SK-N-SH treated with all-trans-retinoic acid at 6 μM for 48 hours (cell line): ENCODE results near the gene HHIPL1.

Source experiments
- ATAC-seq: fragments of 200-7000 bp; cut with Tn5 transposase; 3 replicates; pipeline ENCODE4 v1.9.1; 2020; ENCODE audit warnings: mild to moderate bottlenecking, moderate library complexity
- BACH2 ChIP-seq: fragments of 250-450 bp; sonication (Bioruptor Pico); IDR thresholded peaks from 2 replicates; pipeline ENCODE4 v1.9.0; 2021; ENCODE audit warnings: mild to moderate bottlenecking, borderline replicate concordance
- CSDC2 ChIP-seq: fragments of 250-450 bp; sonication (Bioruptor Pico); IDR thresholded peaks from 2 replicates; pipeline ENCODE4 v1.5.0; 2020; ENCODE audit warnings: mild to moderate bottlenecking, moderate library complexity
- ESRRG ChIP-seq: fragments of 250-450 bp; sonication (Bioruptor Pico); IDR thresholded peaks from 2 replicates; pipeline ENCODE4 v1.6.1; 2021; ENCODE audit warnings: mild to moderate bottlenecking
- GLIS3 ChIP-seq: fragments of 250-450 bp; sonication (Bioruptor Pico); IDR thresholded peaks from 2 replicates; pipeline ENCODE4 v1.5.0; 2020; ENCODE audit warnings: mild to moderate bottlenecking, moderate library complexity
- ISL1 ChIP-seq: fragments of 250-450 bp; sonication (Bioruptor Pico); IDR thresholded peaks from 2 replicates; pipeline ENCODE4 v2.1.2; 2022; ENCODE audit warnings: mild to moderate bottlenecking, moderate library complexity
- OSR1 ChIP-seq: fragments of 250-450 bp; sonication (Bioruptor Pico); IDR thresholded peaks from 2 replicates; pipeline ENCODE4 v1.8.0; 2022; ENCODE audit warnings: moderate library complexity, mild to moderate bottlenecking, inconsistent platforms
- PPARA ChIP-seq: fragments of 250-450 bp; sonication (Bioruptor Pico); IDR thresholded peaks from 2 replicates; pipeline ENCODE4 v1.5.0; 2020; ENCODE audit warnings: mild to moderate bottlenecking, borderline replicate concordance
- RARB ChIP-seq: fragments of 250-450 bp; sonication (Bioruptor Pico); IDR thresholded peaks from 2 replicates; pipeline ENCODE4 v1.8.0; 2021; ENCODE audit warnings: mild to moderate bottlenecking, moderate library complexity
- SNAI2 ChIP-seq: fragments of 250-450 bp; sonication (Bioruptor Pico); IDR thresholded peaks from 2 replicates; pipeline ENCODE4 v1.5.0; 2020; ENCODE audit warnings: mild to moderate bottlenecking, moderate library complexity
- TCF4 ChIP-seq: fragments of 250-450 bp; sonication (Bioruptor Pico); IDR thresholded peaks from 2 replicates; pipeline ENCODE4 v1.8.0; 2021; ENCODE audit warnings: mild to moderate bottlenecking, moderate library complexity, borderline replicate concordance
- TOX ChIP-seq: fragments of 250-450 bp; sonication (Bioruptor Pico); IDR thresholded peaks from 2 replicates; pipeline ENCODE4 v1.8.0; 2021; ENCODE audit warnings: mild to moderate bottlenecking, moderate library complexity, borderline replicate concordance
- ZFP3 ChIP-seq: fragments of 250-450 bp; sonication (Bioruptor Pico); IDR thresholded peaks from 2 replicates; pipeline ENCODE4 v1.5.0; 2020; ENCODE audit warnings: mild to moderate bottlenecking, moderate library complexity
- ZFP30 ChIP-seq: fragments of 450-650 bp; formaldehyde crosslinking; IDR thresholded peaks from 2 replicates; pipeline ENCODE4 v1.5.0; 2022; ENCODE audit warnings: mild to moderate bottlenecking, moderate library complexity
- ZNF70 ChIP-seq: fragments of 450-650 bp; formaldehyde crosslinking; IDR thresholded peaks from 2 replicates; pipeline ENCODE4 v1.5.0; 2020; ENCODE audit warnings: mild to moderate bottlenecking, moderate library complexity
- ZNF8 ChIP-seq: fragments of 450-650 bp; formaldehyde crosslinking; IDR thresholded peaks from 2 replicates; pipeline ENCODE4 v1.5.0; 2020; ENCODE audit warnings: mild to moderate bottlenecking, moderate library complexity
- TF ChIP-seq, protein P1 (sequence below): fragments of 250-450 bp; sonication (Bioruptor Pico); IDR thresholded peaks from 2 replicates; pipeline ENCODE4 v1.5.0; 2020; ENCODE audit warnings: mild to moderate bottlenecking, moderate library complexity
- TF ChIP-seq, protein P2 (sequence below): fragments of 250-450 bp; sonication (Bioruptor Pico); IDR thresholded peaks from 2 replicates; pipeline ENCODE4 v1.8.0; 2021; ENCODE audit warnings: low read depth, mild to moderate bottlenecking, moderate library complexity, borderline replicate concordance
- TF ChIP-seq, protein P3 (sequence below): fragments of 250-450 bp; sonication (Bioruptor Pico); IDR thresholded peaks from 2 replicates; pipeline ENCODE4 v1.8.0; 2020; ENCODE audit warnings: mild to moderate bottlenecking, moderate library complexity, borderline replicate concordance
- TF ChIP-seq, protein P4 (sequence below): fragments of 250-450 bp; sonication (Bioruptor Pico); IDR thresholded peaks from 2 replicates; pipeline ENCODE4 v1.5.1; 2021; ENCODE audit warnings: mild to moderate bottlenecking, moderate library complexity

The HHIPL1 gene

DNA sequence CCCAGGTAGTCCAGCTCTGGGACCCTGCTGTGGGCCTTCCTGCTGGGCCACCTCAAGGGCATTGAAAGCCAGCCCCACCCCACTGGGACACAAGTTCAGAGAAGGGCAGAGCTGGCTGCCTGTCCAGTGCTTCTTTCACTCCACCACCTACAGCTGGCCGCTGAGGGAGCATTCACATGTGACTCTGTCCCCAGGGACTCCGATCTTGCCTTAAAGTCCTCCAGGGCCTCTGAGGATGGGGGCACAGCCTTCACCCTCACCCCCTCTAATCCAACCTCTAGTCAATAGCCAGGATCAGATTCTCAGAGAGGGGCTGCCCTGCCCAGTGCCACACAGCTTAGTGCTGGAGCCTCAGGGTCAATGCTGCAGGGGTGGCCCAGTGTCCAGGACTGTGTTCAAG, 34.2 kb downstream of the HHIPL1 start (continued):
- TF ChIP-seq, protein P1, sequence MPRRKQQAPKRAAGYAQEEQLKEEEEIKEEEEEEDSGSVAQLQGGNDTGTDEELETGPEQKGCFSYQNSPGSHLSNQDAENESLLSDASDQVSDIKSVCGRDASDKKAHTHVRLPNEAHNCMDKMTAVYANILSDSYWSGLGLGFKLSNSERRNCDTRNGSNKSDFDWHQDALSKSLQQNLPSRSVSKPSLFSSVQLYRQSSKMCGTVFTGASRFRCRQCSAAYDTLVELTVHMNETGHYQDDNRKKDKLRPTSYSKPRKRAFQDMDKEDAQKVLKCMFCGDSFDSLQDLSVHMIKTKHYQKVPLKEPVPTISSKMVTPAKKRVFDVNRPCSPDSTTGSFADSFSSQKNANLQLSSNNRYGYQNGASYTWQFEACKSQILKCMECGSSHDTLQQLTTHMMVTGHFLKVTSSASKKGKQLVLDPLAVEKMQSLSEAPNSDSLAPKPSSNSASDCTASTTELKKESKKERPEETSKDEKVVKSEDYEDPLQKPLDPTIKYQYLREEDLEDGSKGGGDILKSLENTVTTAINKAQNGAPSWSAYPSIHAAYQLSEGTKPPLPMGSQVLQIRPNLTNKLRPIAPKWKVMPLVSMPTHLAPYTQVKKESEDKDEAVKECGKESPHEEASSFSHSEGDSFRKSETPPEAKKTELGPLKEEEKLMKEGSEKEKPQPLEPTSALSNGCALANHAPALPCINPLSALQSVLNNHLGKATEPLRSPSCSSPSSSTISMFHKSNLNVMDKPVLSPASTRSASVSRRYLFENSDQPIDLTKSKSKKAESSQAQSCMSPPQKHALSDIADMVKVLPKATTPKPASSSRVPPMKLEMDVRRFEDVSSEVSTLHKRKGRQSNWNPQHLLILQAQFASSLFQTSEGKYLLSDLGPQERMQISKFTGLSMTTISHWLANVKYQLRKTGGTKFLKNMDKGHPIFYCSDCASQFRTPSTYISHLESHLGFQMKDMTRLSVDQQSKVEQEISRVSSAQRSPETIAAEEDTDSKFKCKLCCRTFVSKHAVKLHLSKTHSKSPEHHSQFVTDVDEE (CRISPR knock-in tag), result no peak
- TF ChIP-seq ZNF70 (CRISPR knock-in tag) (no peak), ESRRG (CRISPR knock-in tag) (no peak), SNAI2 (CRISPR knock-in tag) (no peak)
- TF ChIP-seq, protein P2, sequence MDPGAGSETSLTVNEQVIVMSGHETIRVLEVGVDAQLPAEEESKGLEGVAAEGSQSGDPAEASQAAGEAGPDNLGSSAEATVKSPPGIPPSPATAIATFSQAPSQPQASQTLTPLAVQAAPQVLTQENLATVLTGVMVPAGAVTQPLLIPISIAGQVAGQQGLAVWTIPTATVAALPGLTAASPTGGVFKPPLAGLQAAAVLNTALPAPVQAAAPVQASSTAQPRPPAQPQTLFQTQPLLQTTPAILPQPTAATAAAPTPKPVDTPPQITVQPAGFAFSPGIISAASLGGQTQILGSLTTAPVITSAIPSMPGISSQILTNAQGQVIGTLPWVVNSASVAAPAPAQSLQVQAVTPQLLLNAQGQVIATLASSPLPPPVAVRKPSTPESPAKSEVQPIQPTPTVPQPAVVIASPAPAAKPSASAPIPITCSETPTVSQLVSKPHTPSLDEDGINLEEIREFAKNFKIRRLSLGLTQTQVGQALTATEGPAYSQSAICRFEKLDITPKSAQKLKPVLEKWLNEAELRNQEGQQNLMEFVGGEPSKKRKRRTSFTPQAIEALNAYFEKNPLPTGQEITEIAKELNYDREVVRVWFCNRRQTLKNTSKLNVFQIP (CRISPR knock-in tag), result no peak

DNA sequence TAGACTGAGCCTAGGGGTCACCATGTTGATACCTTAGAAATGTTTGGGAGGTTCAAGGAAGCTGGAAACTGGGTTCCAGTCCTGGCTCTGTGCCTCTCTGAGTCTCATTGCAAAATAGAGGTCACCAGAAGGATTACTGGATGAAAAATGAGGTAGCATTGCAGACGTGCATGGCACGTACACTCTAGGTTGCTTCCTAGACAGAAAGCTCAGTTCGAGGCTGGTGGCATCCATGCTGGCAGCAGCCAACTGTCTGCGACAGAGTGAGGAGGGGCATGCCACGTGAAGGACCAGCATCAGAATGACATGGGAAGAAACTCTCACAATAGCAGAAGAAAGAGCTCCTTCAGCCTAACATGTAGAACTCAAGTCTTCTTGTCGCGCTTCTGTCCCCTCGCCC, 34.6 kb downstream of the HHIPL1 start:
- TF ChIP-seq CSDC2 (CRISPR knock-in tag) (no peak), TCF4 (CRISPR knock-in tag) (no peak), ISL1 (CRISPR knock-in tag) (no peak), ESRRG (CRISPR knock-in tag) (no peak), ZNF8 (CRISPR knock-in tag) (no peak), SNAI2 (CRISPR knock-in tag) (no peak), ZFP3 (CRISPR knock-in tag) (no peak), PPARA (CRISPR knock-in tag) (no peak), GLIS3 (CRISPR knock-in tag) (no peak), BACH2 (CRISPR knock-in tag) (no peak), ZNF70 (CRISPR knock-in tag) (no peak), RARB (CRISPR knock-in tag) (no peak), ZFP30 (CRISPR knock-in tag) (no peak)
- TF ChIP-seq, protein P3, sequence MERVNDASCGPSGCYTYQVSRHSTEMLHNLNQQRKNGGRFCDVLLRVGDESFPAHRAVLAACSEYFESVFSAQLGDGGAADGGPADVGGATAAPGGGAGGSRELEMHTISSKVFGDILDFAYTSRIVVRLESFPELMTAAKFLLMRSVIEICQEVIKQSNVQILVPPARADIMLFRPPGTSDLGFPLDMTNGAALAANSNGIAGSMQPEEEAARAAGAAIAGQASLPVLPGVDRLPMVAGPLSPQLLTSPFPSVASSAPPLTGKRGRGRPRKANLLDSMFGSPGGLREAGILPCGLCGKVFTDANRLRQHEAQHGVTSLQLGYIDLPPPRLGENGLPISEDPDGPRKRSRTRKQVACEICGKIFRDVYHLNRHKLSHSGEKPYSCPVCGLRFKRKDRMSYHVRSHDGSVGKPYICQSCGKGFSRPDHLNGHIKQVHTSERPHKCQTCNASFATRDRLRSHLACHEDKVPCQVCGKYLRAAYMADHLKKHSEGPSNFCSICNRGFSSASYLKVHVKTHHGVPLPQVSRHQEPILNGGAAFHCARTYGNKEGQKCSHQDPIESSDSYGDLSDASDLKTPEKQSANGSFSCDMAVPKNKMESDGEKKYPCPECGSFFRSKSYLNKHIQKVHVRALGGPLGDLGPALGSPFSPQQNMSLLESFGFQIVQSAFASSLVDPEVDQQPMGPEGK (CRISPR knock-in tag), result no peak
- TF ChIP-seq, protein P2 (CRISPR knock-in tag), result no peak
- TF ChIP-seq, all 23 proteins: peak for 0
- ATAC-seq, result no peak

DNA sequence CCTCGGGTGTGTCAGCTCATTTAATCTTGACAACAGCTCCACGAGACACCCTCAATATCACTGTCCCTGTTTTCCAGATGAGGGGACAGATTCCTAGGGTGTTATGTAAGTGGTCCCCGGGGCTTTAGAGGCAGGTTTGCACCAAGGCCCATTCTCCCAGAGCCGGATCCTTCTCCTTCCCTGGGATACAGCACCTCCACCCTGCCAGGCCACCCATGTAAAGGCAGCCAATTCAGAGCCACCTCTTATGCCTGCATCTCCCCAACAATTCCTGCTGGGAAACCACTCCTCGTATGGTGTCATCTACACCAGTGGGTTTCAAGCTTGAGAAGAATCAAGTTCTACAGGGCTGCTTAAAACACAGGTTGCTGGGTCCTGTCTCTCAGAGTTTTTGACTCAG, 35.1 kb downstream of the HHIPL1 start:
- no peak for ATAC-seq
- TF ChIP-seq TCF4 (CRISPR knock-in tag) (no peak), ZNF70 (CRISPR knock-in tag) (no peak), SNAI2 (CRISPR knock-in tag) (no peak), TOX (no peak), GLIS3 (CRISPR knock-in tag) (no peak), RARB (CRISPR knock-in tag) (no peak), OSR1 (CRISPR knock-in tag) (no peak), PPARA (CRISPR knock-in tag) (no peak)
- TF ChIP-seq, protein P3 (CRISPR knock-in tag), result no peak
- TF ChIP-seq, protein P2 (CRISPR knock-in tag), result no peak
- TF ChIP-seq, protein P1 (CRISPR knock-in tag), result no peak
- TF ChIP-seq, protein P4, sequence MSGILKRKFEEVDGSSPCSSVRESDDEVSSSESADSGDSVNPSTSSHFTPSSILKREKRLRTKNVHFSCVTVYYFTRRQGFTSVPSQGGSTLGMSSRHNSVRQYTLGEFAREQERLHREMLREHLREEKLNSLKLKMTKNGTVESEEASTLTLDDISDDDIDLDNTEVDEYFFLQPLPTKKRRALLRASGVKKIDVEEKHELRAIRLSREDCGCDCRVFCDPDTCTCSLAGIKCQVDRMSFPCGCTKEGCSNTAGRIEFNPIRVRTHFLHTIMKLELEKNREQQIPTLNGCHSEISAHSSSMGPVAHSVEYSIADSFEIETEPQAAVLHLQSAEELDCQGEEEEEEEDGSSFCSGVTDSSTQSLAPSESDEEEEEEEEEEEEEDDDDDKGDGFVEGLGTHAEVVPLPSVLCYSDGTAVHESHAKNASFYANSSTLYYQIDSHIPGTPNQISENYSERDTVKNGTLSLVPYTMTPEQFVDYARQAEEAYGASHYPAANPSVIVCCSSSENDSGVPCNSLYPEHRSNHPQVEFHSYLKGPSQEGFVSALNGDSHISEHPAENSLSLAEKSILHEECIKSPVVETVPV (CRISPR knock-in tag), result no peak
- TF ChIP-seq, all 23 proteins: peak for 0
